DND-41 (cell line): ENCODE results near the gene OSBP2.

Experiments
- EZH2 ChIP-seq: IDR thresholded peaks from 3 replicates; pipeline ENCODE4 v1.6.1; 2012; ENCODE audit warnings: borderline replicate concordance, low read depth, mild to moderate bottlenecking, moderate library complexity, low read length, inconsistent platforms; ENCODE audit not compliant: severe bottlenecking
- TF ChIP-seq, protein P1 (sequence below): IDR thresholded peaks from 2 replicates; pipeline ENCODE4 v1.5.1; 2012; ENCODE audit warnings: borderline replicate concordance, low read length, moderate library complexity, mild to moderate bottlenecking; ENCODE audit not compliant: poor library complexity, severe bottlenecking; ENCODE audit errors: extremely low read depth

- TF ChIP-seq, protein P1, sequence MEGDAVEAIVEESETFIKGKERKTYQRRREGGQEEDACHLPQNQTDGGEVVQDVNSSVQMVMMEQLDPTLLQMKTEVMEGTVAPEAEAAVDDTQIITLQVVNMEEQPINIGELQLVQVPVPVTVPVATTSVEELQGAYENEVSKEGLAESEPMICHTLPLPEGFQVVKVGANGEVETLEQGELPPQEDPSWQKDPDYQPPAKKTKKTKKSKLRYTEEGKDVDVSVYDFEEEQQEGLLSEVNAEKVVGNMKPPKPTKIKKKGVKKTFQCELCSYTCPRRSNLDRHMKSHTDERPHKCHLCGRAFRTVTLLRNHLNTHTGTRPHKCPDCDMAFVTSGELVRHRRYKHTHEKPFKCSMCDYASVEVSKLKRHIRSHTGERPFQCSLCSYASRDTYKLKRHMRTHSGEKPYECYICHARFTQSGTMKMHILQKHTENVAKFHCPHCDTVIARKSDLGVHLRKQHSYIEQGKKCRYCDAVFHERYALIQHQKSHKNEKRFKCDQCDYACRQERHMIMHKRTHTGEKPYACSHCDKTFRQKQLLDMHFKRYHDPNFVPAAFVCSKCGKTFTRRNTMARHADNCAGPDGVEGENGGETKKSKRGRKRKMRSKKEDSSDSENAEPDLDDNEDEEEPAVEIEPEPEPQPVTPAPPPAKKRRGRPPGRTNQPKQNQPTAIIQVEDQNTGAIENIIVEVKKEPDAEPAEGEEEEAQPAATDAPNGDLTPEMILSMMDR = no peak
- no peak for TF ChIP-seq EZH2
Measured at GRCh38 chr22:30743257-30744020, 48.8 kb downstream of the OSBP2 start.
